ENCODE results near the gene TAF1D.

Gene TAF1D

GRCh38 chr11:93689240-93689639, 52.1 kb downstream of the TAF1D start:
- POLR2A ChIA-PET = no interaction called here
- CTCF ChIA-PET = no interaction called here
- no peak for TF ChIP-seq FOXK2 (IDR thresholded peaks at IDR 0.05)
- no peak for TF ChIP-seq PKNOX1 (IDR thresholded peaks at IDR 0.05)
- TF ChIP-seq ARNT (IDR thresholded peaks at IDR 0.05) = no peak
- no peak for TF ChIP-seq FOXA1 (IDR thresholded peaks at IDR 0.05)
- TF ChIP-seq BHLHE40 (IDR thresholded peaks at IDR 0.05; ENCODE audit: borderline replicate concordance) = no peak
- no peak for TF ChIP-seq ZNF384 (IDR thresholded peaks at IDR 0.05)
- no peak for TF ChIP-seq LEF1 (IDR thresholded peaks at IDR 0.05; ENCODE audit: borderline replicate concordance)
- no peak for TF ChIP-seq ELF4 (IDR thresholded peaks at IDR 0.05)
- TF ChIP-seq FOXM1 (IDR thresholded peaks at IDR 0.05; ENCODE audit: borderline replicate concordance) = no peak
- TF ChIP-seq L3MBTL2 (conservative IDR thresholded peaks at IDR 0.05) = no peak
- TF ChIP-seq CTBP1 (IDR thresholded peaks at IDR 0.05; ENCODE audit: borderline replicate concordance) = no peak
- TF ChIP-seq NFRKB (IDR thresholded peaks at IDR 0.05) = no peak
- TF ChIP-seq TARDBP (IDR thresholded peaks at IDR 0.05) = no peak
- no peak for TF ChIP-seq SUZ12 (IDR thresholded peaks at IDR 0.05)
- TF ChIP-seq SP1 (IDR thresholded peaks at IDR 0.05) = no peak
- no peak for TF ChIP-seq HDGF (IDR thresholded peaks at IDR 0.05; ENCODE audit: borderline replicate concordance)
- DNase-seq (ENCODE audit: extremely low spot score) = no peak

- DNase-seq (ENCODE audit: extremely low spot score) = no peak
- ChIA-PET CTCF (no interaction called here), POLR2A (no interaction called here)
- no peak for TF ChIP-seq FOXK2 (IDR thresholded peaks at IDR 0.05)
These were observed 54.5 kb downstream of the TAF1D start for GRCh38 chr11:93686812-93687211.

GRCh38 chr11:93686226-93686625, 55.1 kb downstream of the TAF1D start:
- no peak for DNase-seq (ENCODE audit: extremely low spot score)
- ChIA-PET CTCF (no interaction called here), POLR2A (no interaction called here)
- TF ChIP-seq FOXA1 (IDR thresholded peaks at IDR 0.05) = no peak
- TF ChIP-seq ARNT (IDR thresholded peaks at IDR 0.05) = no peak
- no peak for TF ChIP-seq TARDBP (IDR thresholded peaks at IDR 0.05)
- TF ChIP-seq L3MBTL2 (conservative IDR thresholded peaks at IDR 0.05) = no peak
- TF ChIP-seq FOXK2 (IDR thresholded peaks at IDR 0.05) = no peak
- TF ChIP-seq HDGF (IDR thresholded peaks at IDR 0.05; ENCODE audit: borderline replicate concordance) = no peak
- no peak for TF ChIP-seq PKNOX1 (IDR thresholded peaks at IDR 0.05)
- no peak for TF ChIP-seq NFRKB (IDR thresholded peaks at IDR 0.05)
- TF ChIP-seq SUZ12 (IDR thresholded peaks at IDR 0.05) = no peak
- no peak for TF ChIP-seq SP1 (IDR thresholded peaks at IDR 0.05)
- no peak for TF ChIP-seq CTBP1 (IDR thresholded peaks at IDR 0.05; ENCODE audit: borderline replicate concordance)
- TF ChIP-seq ZNF384 (IDR thresholded peaks at IDR 0.05) = no peak
- TF ChIP-seq FOXM1 (IDR thresholded peaks at IDR 0.05; ENCODE audit: borderline replicate concordance) = no peak

Measured in HEK293T (cell line).